Aorta (tissue), 5 donors: ENCODE measurements around the gene AKAP6. TPM values are rescaled to one million over a fixed set of nuclear protein-coding genes. Genes with fewer than 3 reads are reported as not detected.

Experiments
- ATAC-seq: fragments of 200-7000 bp; cut with Tn5 transposase; one replicate; pipeline ENCODE4 v1.9.1; 2022; ENCODE audit warnings: moderate library complexity; ENCODE audit not compliant: low FRiP score
- DNase-seq, 2 donors: peaks; one replicate each; pipeline ENCODE4 v3.0.0-alpha.2; 2020
- H3K27ac ChIP-seq, 2 donors: one replicate each; pipeline ENCODE4 v1.5.1; 2013; ENCODE audit warnings: low read length in 2 of 2, mild to moderate bottlenecking in 2 of 2, moderate library complexity in 2 of 2, control low read depth in 1 of 2, inconsistent platforms in 1 of 2, low read depth in 1 of 2
- H3K27me3 ChIP-seq, 2 donors: one replicate each; pipeline ENCODE4 v1.6.1; 2013; ENCODE audit warnings: control low read depth in 1 of 2, low read length in 1 of 2, mild to moderate bottlenecking in 1 of 2, moderate library complexity in 1 of 2; ENCODE audit not compliant: insufficient read depth in 2 of 2, control insufficient read depth in 1 of 2
- H3K36me3 ChIP-seq, 2 donors: one replicate each; pipeline ENCODE4 v1.6.1; 2013; ENCODE audit warnings: control low read depth in 1 of 2, low read length in 1 of 2, mild to moderate bottlenecking in 1 of 2; ENCODE audit not compliant: insufficient read depth in 2 of 2, control insufficient read depth in 1 of 2
- H3K4me1 ChIP-seq, 2 donors: one replicate each; pipeline ENCODE4 v1.6.1; 2013; ENCODE audit warnings: low read length in 2 of 2, control low read depth in 1 of 2, mild to moderate bottlenecking in 1 of 2, moderate library complexity in 1 of 2; ENCODE audit not compliant: insufficient read depth in 2 of 2, control insufficient read depth in 1 of 2
- H3K4me3 ChIP-seq, 2 donors: one replicate each; pipeline ENCODE4 v1.5.1; 2013; ENCODE audit warnings: low read length in 2 of 2, control low read depth in 1 of 2, mild to moderate bottlenecking in 1 of 2
- H3K9me3 ChIP-seq: one replicate; pipeline ENCODE4 v1.6.1; 2013; ENCODE audit warnings: mild to moderate bottlenecking, low read length; ENCODE audit not compliant: control insufficient read depth
- WGBS, 2 donors: extraction: QIAGEN DNeasy Blood & Tissue Kit; methylation state at CpG; one replicate each; pipeline ENCODE4 v1.1.7; 2013; 5-methylcytosine and 5-hydroxymethylcytosine counted together
- intact Hi-C, 2 donors: fragments of 100-400 bp; cut with DNase I; formaldehyde crosslinking; loops; one replicate each; pipeline versions ENCODE4 v1.14.2 to v1.15.0; 2022
- polyA plus RNA-seq, 2 donors: library from polyadenylated mRNA; stranded (reverse); fragments of 200-250 nt; gene quantifications; one replicate each; pipeline ENCODE4 v1.2.3, GENCODE V29; 2013
- total RNA-seq, 2 donors: library from RNA; stranded (reverse); fragmentation: NEBNext Ultra II Directional; extraction: Animal tissue kit (Norgen Biotek cat#: 25700); gene quantifications; one replicate each; pipeline ENCODE4 v1.2.1, GENCODE V29; 2021
- donor health status: healthy with polysubstance abuse.
- donor health status: Bipolar disorder and iron deficiency.
- donor health status: DM: no; HTN: no; CAD: no.
- donor health status: DM: no; HTN: no; CAD: no.
- donor health status: DM: yes; HTN: yes; CAD: no.

Gene AKAP6
- total and polyA plus RNA-seq, 4 donors = 7.4 to 211 (median 46.6) TPM

GRCh38 chr14:32720927-32721326 lies 391.8 kb downstream of the AKAP6 start:
- Histone ChIP-seq H3K4me1 (peaks cover 1 to 2% of the 10 kb centered on the region in 2 donors), H3K4me3 (no peak overlapping the region), H3K27me3 (no peaks in the 10 kb centered on the region), H3K27ac (no peak overlapping the region), H3K9me3 (no peaks in the 10 kb centered on the region), H3K36me3 (no peaks in the 10 kb centered on the region)
- 67 to 68% methylated on average over 2 of the region's 2 CpGs for WGBS, 2 donors
- intact Hi-C loops = loop anchor here in 1 of 2 donors (10.0 kb wide), 2 partner anchors 104 to 214 kb away; partner anchors contain the start of gene NPAS3
- ATAC-seq (no peak), DNase-seq (no peak)

DNA sequence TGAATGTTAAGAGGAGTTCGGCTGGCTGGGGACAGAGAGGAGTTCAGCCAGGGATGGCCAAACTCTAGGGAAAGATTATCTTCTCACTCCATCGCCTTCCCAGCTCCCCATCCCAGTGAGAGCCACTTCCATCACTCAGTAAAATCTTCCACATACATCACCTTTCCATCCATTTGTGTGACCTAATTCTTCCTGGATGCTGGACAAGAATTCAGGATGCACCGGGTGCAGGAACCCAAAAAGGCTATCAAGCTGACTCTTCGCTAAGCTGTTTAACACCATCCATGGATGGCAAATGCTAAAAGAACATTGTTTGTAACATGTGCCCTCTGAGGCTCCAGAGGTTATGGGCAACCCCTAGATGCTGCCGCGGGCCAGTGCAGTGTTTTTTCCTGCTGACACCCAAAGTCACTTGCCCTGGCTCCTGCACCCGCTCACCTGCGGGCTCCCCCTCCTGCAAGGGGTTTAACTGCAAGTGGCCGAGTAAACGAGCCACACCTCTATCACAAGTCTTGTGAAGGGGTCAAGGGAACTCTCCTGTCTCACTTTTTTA lies 393.6 kb downstream of the AKAP6 start:
- peak in 1 of 2 donors; percentile 46 for DNase-seq
- 92% methylated on average over 10 of the region's 10 CpGs for WGBS, 2 donors
- Histone ChIP-seq H3K4me3 (no peak overlapping the region), H3K9me3 (no peaks in the 10 kb centered on the region), H3K27me3 (no peaks in the 10 kb centered on the region), H3K27ac (no peak overlapping the region), H3K36me3 (no peaks in the 10 kb centered on the region), H3K4me1 (peaks cover 1 to 2% of the 10 kb centered on the region in 2 donors)
- intact Hi-C loops = loop anchor here in 1 of 2 donors (10.0 kb wide), 2 partner anchors 102 to 212 kb away; partner anchors contain the start of gene NPAS3
- ATAC-seq = no peak

- no peaks in the 10 kb centered on the region for H3K36me3 ChIP-seq
- DNase-seq (peak in 1 of 2 donors; percentile 25), ATAC-seq (peak; percentile 44)
- no peaks in the 10 kb centered on the region for H3K27me3 ChIP-seq
- peak overlapping the region; percentile 14 to 69 for H3K4me3 ChIP-seq
- intact Hi-C loops = loop anchor here in 1 of 2 donors (10.0 kb wide), 2 partner anchors 100 to 210 kb away; partner anchors contain the start of gene NPAS3
- no peaks in the 10 kb centered on the region for H3K9me3 ChIP-seq
- H3K4me1 ChIP-seq = peaks cover 1 to 2% of the 10 kb centered on the region in 2 donors
- no peak overlapping the region for H3K27ac ChIP-seq
- 4 to 7% methylated on average over 6 of the region's 6 CpGs for WGBS, 2 donors
These were observed 395.9 kb downstream of the AKAP6 start for GRCh38 chr14:32724867-32725471.

- H3K4me1 ChIP-seq = no peaks in the 10 kb centered on the region
- H3K4me3 ChIP-seq = no peak overlapping the region
- intact Hi-C loops = loop anchor here in 1 of 2 donors (10.0 kb wide), 2 partner anchors 98 to 208 kb away; partner anchors contain the start of gene NPAS3
- H3K27me3 ChIP-seq = no peaks in the 10 kb centered on the region
- no peak overlapping the region for H3K27ac ChIP-seq
- DNase-seq (no peak), ATAC-seq (no peak)
- no peaks in the 10 kb centered on the region for H3K36me3 ChIP-seq
- WGBS, 2 donors = 90 to 94% methylated on average over 4 of the region's 4 CpGs
- no peaks in the 10 kb centered on the region for H3K9me3 ChIP-seq
These were observed 397.4 kb downstream of the AKAP6 start for GRCh38 chr14:32726516-32726915.

DNA sequence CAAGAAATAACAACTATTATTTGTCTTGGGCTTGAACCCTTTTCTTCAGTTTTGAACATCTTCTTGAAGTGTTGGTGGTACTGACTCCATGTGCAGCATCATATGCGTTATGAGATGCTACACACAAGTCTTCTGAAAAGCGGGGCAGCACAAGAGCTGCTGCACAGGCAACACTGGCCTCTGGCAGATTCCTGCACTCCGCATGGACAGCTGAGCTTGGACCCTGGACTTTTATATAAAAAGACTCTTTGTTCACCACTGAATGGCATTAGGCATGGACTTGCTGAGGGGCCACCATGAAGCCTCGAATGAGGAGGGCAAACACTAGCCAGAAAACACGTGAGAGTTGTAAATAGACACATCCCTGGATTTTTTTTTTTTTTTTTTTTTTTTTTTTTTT lies 398.7 kb downstream of the AKAP6 start:
- ATAC-seq (no peak), DNase-seq (no peak)
- 89 to 94% methylated on average over 5 of the region's 5 CpGs for WGBS, 2 donors
- Histone ChIP-seq H3K4me3 (no peak overlapping the region), H3K27ac (no peak overlapping the region), H3K4me1 (no peaks in the 10 kb centered on the region), H3K36me3 (no peaks in the 10 kb centered on the region), H3K9me3 (no peaks in the 10 kb centered on the region), H3K27me3 (no peaks in the 10 kb centered on the region)
- intact Hi-C loops = loop anchor here in 1 of 2 donors (10.0 kb wide), 2 partner anchors 97 to 207 kb away; partner anchors contain the start of gene NPAS3

DNA sequence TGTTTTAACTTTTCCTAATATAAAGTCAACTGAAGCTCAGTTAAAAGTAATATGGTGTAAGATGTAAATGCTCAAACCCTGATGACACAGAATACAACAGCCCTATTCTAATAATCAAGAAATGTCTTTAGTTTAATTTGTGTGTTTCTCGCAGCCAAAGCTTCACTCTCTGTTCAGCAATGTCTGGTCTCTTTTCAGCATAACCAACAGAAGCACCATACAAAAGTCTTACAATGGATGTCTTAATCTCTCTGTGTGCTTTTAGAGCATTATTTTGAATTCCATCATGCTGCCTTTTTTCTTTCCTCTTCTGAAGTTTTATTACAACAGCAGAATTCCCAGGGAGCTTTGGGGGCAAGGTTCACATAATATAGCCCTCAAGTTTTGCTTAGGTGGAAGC lies 399.4 kb downstream of the AKAP6 start:
- no peaks in the 10 kb centered on the region for H3K36me3 ChIP-seq
- no peak for ATAC-seq
- WGBS, 2 donors = 95 to 100% methylated on average over 1 of the region's 1 CpG
- H3K27me3 ChIP-seq = no peaks in the 10 kb centered on the region
- no peak overlapping the region for H3K4me3 ChIP-seq
- H3K9me3 ChIP-seq = no peaks in the 10 kb centered on the region
- no peaks in the 10 kb centered on the region for H3K4me1 ChIP-seq
- H3K27ac ChIP-seq = no peak overlapping the region
- intact Hi-C loops = loop anchor here in 1 of 2 donors (10.0 kb wide), 2 partner anchors 96 to 206 kb away; partner anchors contain the start of gene NPAS3
- no peak for DNase-seq

GRCh38 chr14:32728976-32729375 lies 399.9 kb downstream of the AKAP6 start:
- no peak overlapping the region for H3K27ac ChIP-seq
- no peak overlapping the region for H3K4me3 ChIP-seq
- H3K27me3 ChIP-seq = no peaks in the 10 kb centered on the region
- no peak for DNase-seq
- H3K36me3 ChIP-seq = no peaks in the 10 kb centered on the region
- intact Hi-C loops = loop anchor here in 1 of 2 donors (10.0 kb wide), 2 partner anchors 96 to 206 kb away; partner anchors contain the start of gene NPAS3
- no peaks in the 10 kb centered on the region for H3K4me1 ChIP-seq
- H3K9me3 ChIP-seq = no peaks in the 10 kb centered on the region
- no peak for ATAC-seq
- WGBS, 2 donors = 88 to 90% methylated on average over 5 of the region's 5 CpGs

GRCh38 chr14:32731249-32731648 lies 402.2 kb downstream of the AKAP6 start:
- H3K27me3 ChIP-seq = no peaks in the 10 kb centered on the region
- no peaks in the 10 kb centered on the region for H3K36me3 ChIP-seq
- H3K27ac ChIP-seq = no peak overlapping the region
- no peak overlapping the region for H3K4me3 ChIP-seq
- intact Hi-C loops = no loop called here
- 71 to 75% methylated on average over 2 of the region's 2 CpGs for WGBS, 2 donors
- no peaks in the 10 kb centered on the region for H3K9me3 ChIP-seq
- no peaks in the 10 kb centered on the region for H3K4me1 ChIP-seq
- ATAC-seq = no peak
- no peak for DNase-seq

- WGBS, 2 donors = 84 to 91% methylated on average over 1 of the region's 1 CpG
- H3K27ac ChIP-seq = no peak overlapping the region
- no peak for ATAC-seq
- H3K36me3 ChIP-seq = no peaks in the 10 kb centered on the region
- intact Hi-C loops = no loop called here
- DNase-seq = no peak
- no peaks in the 10 kb centered on the region for H3K9me3 ChIP-seq
- H3K4me1 ChIP-seq = no peaks in the 10 kb centered on the region
- no peak overlapping the region for H3K4me3 ChIP-seq
- no peaks in the 10 kb centered on the region for H3K27me3 ChIP-seq
These were observed 403.9 kb downstream of the AKAP6 start for GRCh38 chr14:32733015-32733414.
